H1 (cell line): Measurements from ENCODE around the gene MYO18A.

Experiments used
- CTCF ChIP-seq, 3 experiments: IDR thresholded peaks; 1 replicate in 2 of 3; 2 replicates in 1 of 3; pipeline versions ENCODE4 v1.5.1 to v1.6.1; 2011; ENCODE audit warnings: low read length in 3 of 3, mild to moderate bottlenecking in 3 of 3, inconsistent platforms in 2 of 3, low read depth in 1 of 3, moderate library complexity in 1 of 3; ENCODE audit not compliant: insufficient read depth in 1 of 3; ENCODE audit errors: control extremely low read depth in 1 of 3
- EP300 ChIP-seq, 2 experiments: IDR thresholded peaks; 1 replicate in 1 of 2; 2 replicates in 1 of 2; pipeline ENCODE4 v1.6.1; 2011 to 2012; ENCODE audit warnings: low read depth in 2 of 2, low read length in 2 of 2, mild to moderate bottlenecking in 2 of 2, borderline replicate concordance in 1 of 2, inconsistent platforms in 1 of 2, moderate library complexity in 1 of 2
- PHF8 ChIP-seq: fragments of 200-600 bp; sonication (generic); conservative IDR thresholded peaks from 2 replicates; pipeline ENCODE4 v1.7.1; 2012; ENCODE audit warnings: low read depth, mild to moderate bottlenecking, inconsistent platforms, low read length, moderate library complexity
- POLR2A ChIP-seq, 2 experiments: IDR thresholded peaks; 1 replicate in 1 of 2; 2 replicates in 1 of 2; pipeline ENCODE4 v1.6.1; 2011; ENCODE audit warnings: low read depth in 2 of 2, low read length in 2 of 2, mild to moderate bottlenecking in 2 of 2; ENCODE audit errors: control extremely low read depth in 1 of 2
- YY1 ChIP-seq: IDR thresholded peaks from 2 replicates; pipeline ENCODE4 v1.6.1; 2011; ENCODE audit warnings: low read depth, mild to moderate bottlenecking, low read length

GRCh38 chr17:29127840-29128239 is 52.4 kb downstream of the MYO18A start:
- TF ChIP-seq PHF8, result no peak
- TF ChIP-seq YY1, result no peak
- no peak for TF ChIP-seq POLR2A (IDR thresholded peaks at IDR 0.05; ENCODE audit: control extremely low read depth in 1 of 2, low read depth in 2 of 2, low read length in 2 of 2)
- no peak for TF ChIP-seq CTCF (IDR thresholded peaks at IDR 0.05; ENCODE audit: control extremely low read depth in 1 of 3, insufficient read depth in 1 of 3, low read depth in 1 of 3, low read length in 3 of 3)
- no peak for TF ChIP-seq EP300 (IDR thresholded peaks at IDR 0.05; ENCODE audit: borderline replicate concordance in 1 of 2, low read depth in 2 of 2, low read length in 2 of 2)
